SK-N-MC (cell line): ENCODE data around the gene THSD8.
A peak's percentile ranks its signal among the peaks of the same experiment; 100 is the strongest.

Source experiments
- EZH2 ChIP-seq: fragments of 200-600 bp; sonication (generic); IDR thresholded peaks from one replicate; pipeline ENCODE4 v1.6.1; 2017; ENCODE audit warnings: antibody characterized with exemption
- POLR2AphosphoS5 ChIP-seq: IDR thresholded peaks from 2 replicates; pipeline ENCODE4 v1.6.1; 2012; ENCODE audit warnings: mild to moderate bottlenecking, low read depth, low read length, borderline replicate concordance

- peak; percentile 92 for TF ChIP-seq POLR2AphosphoS5
- TF ChIP-seq EZH2: no peak
Observed at GRCh38 chr19:12806242-12807081, 4.6 kb downstream of the THSD8 start, which contains the start of gene RNASEH2A.
